Renal cortical epithelial cell (primary cell): Measurements from ENCODE around the gene KIRREL1. TPM values are rescaled to one million over a fixed set of nuclear protein-coding genes. Genes with fewer than 3 reads are reported as not detected.
"Not testable (repeated sequence)": the region's sequence is repeated elsewhere in the genome, so short reads cannot be mapped to it uniquely, and the experiment has no call there.

Experiments
- DNase-seq: peaks from one replicate; pipeline ENCODE4 v3.0.0-alpha.2; 2011; ENCODE audit warnings: low read depth
- total RNA-seq: library from RNA; depleted of rRNA; stranded (reverse); fragments of >200 nt; gene quantifications from 2 replicates; pipeline ENCODE4 v1.2.3, GENCODE V29; 2014

Gene KIRREL1
- total RNA-seq, 1 donor from 2014 or later = 297 TPM

GRCh38 chr1:158104891-158105290, 111.4 kb downstream of the KIRREL1 start:
- peak; percentile 77 for DNase-seq

GRCh38 chr1:158105352-158106095, 112.1 kb downstream of the KIRREL1 start:
- no peak for DNase-seq

GRCh38 chr1:158107916-158108315, 114.5 kb downstream of the KIRREL1 start:
- DNase-seq = no peak

GRCh38 chr1:158112994-158113758, 119.7 kb downstream of the KIRREL1 start:
- DNase-seq = no peak

GRCh38 chr1:158113759-158114127, 120.3 kb downstream of the KIRREL1 start:
- DNase-seq = no peak

- no peak for DNase-seq
Observed at GRCh38 chr1:158115126-158115525, 121.7 kb downstream of the KIRREL1 start.

GRCh38 chr1:158116311-158117167, 123.1 kb downstream of the KIRREL1 start:
- no peak for DNase-seq

- DNase-seq = no peak
Observed at GRCh38 chr1:158117854-158118704, 124.6 kb downstream of the KIRREL1 start.

GRCh38 chr1:158118713-158119402, 125.4 kb downstream of the KIRREL1 start:
- DNase-seq = no peak

- DNase-seq = no peak
Observed at GRCh38 chr1:158119976-158120653, 126.7 kb downstream of the KIRREL1 start.

- DNase-seq = peak; percentile 63
Observed at GRCh38 chr1:158121604-158122254, 128.3 kb downstream of the KIRREL1 start.

GRCh38 chr1:158122833-158123388, 129.5 kb downstream of the KIRREL1 start:
- peak; percentile 73 for DNase-seq

GRCh38 chr1:158124034-158124433, 130.6 kb downstream of the KIRREL1 start:
- DNase-seq = peak; percentile 97

- DNase-seq = peak; percentile 94
Observed at GRCh38 chr1:158124999-158125398, 131.6 kb downstream of the KIRREL1 start.

GRCh38 chr1:158126425-158126824, 133.0 kb downstream of the KIRREL1 start:
- no peak for DNase-seq

GRCh38 chr1:158128531-158128930, 135.1 kb downstream of the KIRREL1 start:
- DNase-seq = not testable (repeated sequence)

GRCh38 chr1:158131217-158131616, 137.8 kb downstream of the KIRREL1 start:
- no peak for DNase-seq

GRCh38 chr1:158140764-158141192, 147.3 kb downstream of the KIRREL1 start:
- DNase-seq = no peak

- DNase-seq = peak; percentile 68
Observed at GRCh38 chr1:158145173-158145719, 151.8 kb downstream of the KIRREL1 start.
